LNCAP (cell line): Measurements from ENCODE around the gene CDC42EP3.

Source experiments
- TF ChIP-seq, protein P1 (sequence below): fragments of 450-650 bp; IDR thresholded peaks from 2 replicates; pipeline ENCODE4 v1.5.1; 2017; ENCODE audit warnings: mild to moderate bottlenecking

CDC42EP3 gene

DNA sequence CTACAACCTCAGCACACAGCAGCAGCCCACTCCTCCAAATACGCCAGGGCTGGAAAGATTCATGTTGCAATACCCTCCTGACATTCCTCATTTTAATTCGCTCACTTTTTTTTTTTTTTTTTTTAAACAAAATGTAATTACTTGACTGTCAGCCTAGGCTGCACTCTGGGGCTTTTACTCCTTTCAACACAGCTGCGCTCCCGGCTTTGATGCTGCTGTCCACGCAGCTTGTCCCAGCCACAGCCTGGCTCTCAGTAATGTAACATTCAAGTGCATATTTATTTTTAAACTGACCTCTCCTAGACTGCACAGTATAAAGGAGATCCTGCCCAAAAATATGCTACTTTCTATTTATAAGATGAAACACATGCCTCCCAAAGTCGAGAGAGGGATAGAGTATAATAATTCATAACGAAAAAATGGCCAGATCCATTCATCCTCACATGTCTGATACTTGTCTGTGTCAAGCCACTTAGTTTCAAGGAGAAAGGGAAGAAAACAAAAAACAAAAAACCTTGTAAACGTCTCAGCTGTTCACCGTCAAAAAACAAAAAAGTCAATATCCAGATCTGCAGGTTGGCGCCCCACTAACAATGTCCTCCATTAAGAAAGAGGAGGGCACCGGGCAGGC, 949 bp downstream of the CDC42EP3 start:
- TF ChIP-seq, protein P1, sequence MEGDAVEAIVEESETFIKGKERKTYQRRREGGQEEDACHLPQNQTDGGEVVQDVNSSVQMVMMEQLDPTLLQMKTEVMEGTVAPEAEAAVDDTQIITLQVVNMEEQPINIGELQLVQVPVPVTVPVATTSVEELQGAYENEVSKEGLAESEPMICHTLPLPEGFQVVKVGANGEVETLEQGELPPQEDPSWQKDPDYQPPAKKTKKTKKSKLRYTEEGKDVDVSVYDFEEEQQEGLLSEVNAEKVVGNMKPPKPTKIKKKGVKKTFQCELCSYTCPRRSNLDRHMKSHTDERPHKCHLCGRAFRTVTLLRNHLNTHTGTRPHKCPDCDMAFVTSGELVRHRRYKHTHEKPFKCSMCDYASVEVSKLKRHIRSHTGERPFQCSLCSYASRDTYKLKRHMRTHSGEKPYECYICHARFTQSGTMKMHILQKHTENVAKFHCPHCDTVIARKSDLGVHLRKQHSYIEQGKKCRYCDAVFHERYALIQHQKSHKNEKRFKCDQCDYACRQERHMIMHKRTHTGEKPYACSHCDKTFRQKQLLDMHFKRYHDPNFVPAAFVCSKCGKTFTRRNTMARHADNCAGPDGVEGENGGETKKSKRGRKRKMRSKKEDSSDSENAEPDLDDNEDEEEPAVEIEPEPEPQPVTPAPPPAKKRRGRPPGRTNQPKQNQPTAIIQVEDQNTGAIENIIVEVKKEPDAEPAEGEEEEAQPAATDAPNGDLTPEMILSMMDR: no peak

GRCh38 chr2:37669446-37669845, 2.0 kb downstream of the CDC42EP3 start:
- TF ChIP-seq, protein P1: no peak

GRCh38 chr2:37667704-37668103, 3.7 kb downstream of the CDC42EP3 start:
- TF ChIP-seq, protein P1: no peak

GRCh38 chr2:37666772-37667171, 4.7 kb downstream of the CDC42EP3 start:
- TF ChIP-seq, protein P1: no peak

DNA sequence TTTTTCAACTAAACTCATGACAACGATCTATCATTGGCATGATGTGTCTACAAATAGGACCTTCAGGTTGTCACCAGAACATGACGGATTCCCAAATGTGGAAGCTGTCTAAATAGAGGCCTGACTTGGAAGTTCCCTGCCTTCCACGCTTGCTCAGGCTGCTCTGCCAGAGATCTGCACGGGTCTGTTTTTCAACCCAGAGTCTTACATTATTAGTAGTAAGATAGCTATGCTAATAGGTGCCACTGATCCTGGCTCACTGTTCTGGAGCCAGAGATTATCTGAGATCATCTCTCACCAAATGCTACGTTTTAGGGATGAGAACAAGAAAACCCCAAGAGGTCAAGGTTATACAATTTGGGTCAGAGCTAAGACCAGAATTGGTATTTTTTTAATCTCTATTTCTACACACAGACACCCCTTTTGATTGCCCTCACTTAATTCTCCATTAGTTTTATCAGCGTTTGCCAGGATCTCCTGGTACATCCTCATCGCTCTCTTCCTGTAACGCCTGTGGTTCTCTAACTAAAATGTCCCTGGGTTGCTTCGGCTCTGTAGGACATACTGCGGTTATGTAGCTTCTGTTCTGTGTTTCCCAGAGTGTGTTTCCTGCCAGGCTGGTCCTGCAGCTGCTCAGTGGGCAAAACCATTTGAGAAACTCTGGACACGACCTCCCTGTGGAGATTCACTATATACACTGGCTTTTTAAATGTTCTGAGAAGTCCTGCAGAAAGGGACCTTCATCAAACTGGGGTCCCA, 5.7 kb downstream of the CDC42EP3 start:
- TF ChIP-seq, protein P1: no peak

GRCh38 chr2:37665043-37665442, 6.4 kb downstream of the CDC42EP3 start:
- TF ChIP-seq, protein P1: no peak

GRCh38 chr2:37664231-37664643, 7.2 kb downstream of the CDC42EP3 start:
- TF ChIP-seq, protein P1: no peak
